Mononuclear cell (primary cell): ENCODE results near the gene MMP14. TPM values are rescaled to one million over a fixed set of nuclear protein-coding genes. Genes with fewer than 3 reads are reported as not detected.

ENCODE experiments used
- H3K27me3 ChIP-seq: 2 replicates; pipeline ENCODE4 v1.6.0; 2011; ENCODE audit warnings: low read length, control low read depth; ENCODE audit not compliant: insufficient read depth
- H3K4me1 ChIP-seq: 2 replicates; pipeline ENCODE4 v1.5.1; 2011; ENCODE audit warnings: mild to moderate bottlenecking, low read length, control low read depth; ENCODE audit not compliant: insufficient read depth
- H3K4me3 ChIP-seq: 2 replicates; pipeline ENCODE4 v1.5.1; 2011; ENCODE audit warnings: mild to moderate bottlenecking, low read length, moderate library complexity
- H3K9me3 ChIP-seq: 2 replicates; pipeline ENCODE4 v1.5.1; 2011; ENCODE audit warnings: low read depth, mild to moderate bottlenecking, control low read depth, low read length
- total RNA-seq: library from RNA; depleted of rRNA; stranded (reverse); fragments of >200 nt; gene quantifications from one replicate; pipeline ENCODE4 v1.2.3, GENCODE V29; 2012

The MMP14 gene
- total RNA-seq, 1 donor = 2.9 TPM

GRCh38 chr14:22875748-22876319, 39.4 kb downstream of the MMP14 start:
- no peaks in the 10 kb centered on the region for H3K9me3 ChIP-seq
- peaks cover 26% of the 10 kb centered on the region for H3K4me1 ChIP-seq
- H3K4me3 ChIP-seq = no peak overlapping the region
- H3K27me3 ChIP-seq = no peaks in the 10 kb centered on the region

- H3K9me3 ChIP-seq = no peaks in the 10 kb centered on the region
- H3K4me1 ChIP-seq = peaks cover 20% of the 10 kb centered on the region
- H3K4me3 ChIP-seq = no peak overlapping the region
- H3K27me3 ChIP-seq = no peaks in the 10 kb centered on the region
Observed at GRCh38 chr14:22877000-22877501, 40.7 kb downstream of the MMP14 start.

GRCh38 chr14:22878271-22879246, 42.2 kb downstream of the MMP14 start:
- H3K27me3 ChIP-seq = no peaks in the 10 kb centered on the region
- no peaks in the 10 kb centered on the region for H3K9me3 ChIP-seq
- no peak overlapping the region for H3K4me3 ChIP-seq
- H3K4me1 ChIP-seq = peaks cover 17% of the 10 kb centered on the region

- Histone ChIP-seq H3K4me1 (peaks cover 20% of the 10 kb centered on the region), H3K9me3 (no peaks in the 10 kb centered on the region), H3K4me3 (no peak overlapping the region), H3K27me3 (no peaks in the 10 kb centered on the region)
Observed at GRCh38 chr14:22882064-22882463, 45.7 kb downstream of the MMP14 start.

GRCh38 chr14:22882529-22883172, 46.3 kb downstream of the MMP14 start:
- no peaks in the 10 kb centered on the region for H3K27me3 ChIP-seq
- no peaks in the 10 kb centered on the region for H3K9me3 ChIP-seq
- peaks cover 26% of the 10 kb centered on the region for H3K4me1 ChIP-seq
- no peak overlapping the region for H3K4me3 ChIP-seq

- H3K4me1 ChIP-seq = peaks cover 33% of the 10 kb centered on the region
- no peaks in the 10 kb centered on the region for H3K9me3 ChIP-seq
- H3K4me3 ChIP-seq = no peak within 1 kb of the TSS
Observed at GRCh38 chr14:22883173-22883976, 47.0 kb downstream of the MMP14 start, which contains the start of gene REM2. Gene REM2, plus strand, starts transcription at chr14:22883222. Its CDS starts 66 bp downstream, at chr14:22883288.

GRCh38 chr14:22884076-22884737, 47.8 kb downstream of the MMP14 start:
- no peaks in the 10 kb centered on the region for H3K9me3 ChIP-seq
- no peaks in the 10 kb centered on the region for H3K27me3 ChIP-seq
- peaks cover 41% of the 10 kb centered on the region for H3K4me1 ChIP-seq
- no peak overlapping the region for H3K4me3 ChIP-seq

More at GRCh38 chr14:22883173-22883976, 47.0 kb downstream of the MMP14 start, which contains the start of gene REM2:
- H3K27me3 ChIP-seq = no peaks in the 10 kb centered on the region

- Histone ChIP-seq H3K4me1 (peaks cover 46% of the 10 kb centered on the region), H3K27me3 (no peaks in the 10 kb centered on the region), H3K4me3 (no peak overlapping the region), H3K9me3 (no peaks in the 10 kb centered on the region)
Observed at GRCh38 chr14:22884738-22885523, 48.5 kb downstream of the MMP14 start.

- peaks cover 47% of the 10 kb centered on the region for H3K4me1 ChIP-seq
- H3K9me3 ChIP-seq = no peaks in the 10 kb centered on the region
- no peak overlapping the region for H3K4me3 ChIP-seq
- no peaks in the 10 kb centered on the region for H3K27me3 ChIP-seq
Observed at GRCh38 chr14:22885975-22886374, 49.6 kb downstream of the MMP14 start.

GRCh38 chr14:22886500-22887259, 50.3 kb downstream of the MMP14 start:
- H3K27me3 ChIP-seq = no peaks in the 10 kb centered on the region
- peaks cover 47% of the 10 kb centered on the region for H3K4me1 ChIP-seq
- peak overlapping the region; percentile 45 for H3K4me3 ChIP-seq
- H3K9me3 ChIP-seq = no peaks in the 10 kb centered on the region

- Histone ChIP-seq H3K9me3 (no peaks in the 10 kb centered on the region), H3K4me3 (peak overlapping the region; percentile 45), H3K4me1 (peaks cover 44% of the 10 kb centered on the region), H3K27me3 (no peaks in the 10 kb centered on the region)
Observed at GRCh38 chr14:22887260-22887989, 51.0 kb downstream of the MMP14 start.

GRCh38 chr14:22887990-22888378, 51.6 kb downstream of the MMP14 start:
- H3K4me1 ChIP-seq = peaks cover 39% of the 10 kb centered on the region
- no peaks in the 10 kb centered on the region for H3K9me3 ChIP-seq
- H3K27me3 ChIP-seq = no peaks in the 10 kb centered on the region
- peak overlapping the region; percentile 45 for H3K4me3 ChIP-seq
